Mammary epithelial cell (primary cell): ENCODE data around the gene AP3S2.

Experiments
- EZH2 ChIP-seq: IDR thresholded peaks from 2 replicates; pipeline ENCODE4 v1.6.1; 2012; ENCODE audit warnings: low read length, inconsistent platforms, borderline replicate concordance
- TF ChIP-seq, protein P1 (sequence below), 2 donors: IDR thresholded peaks in 1 of 2; conservative IDR thresholded peaks in 1 of 2; 2 replicates each; pipeline ENCODE4 v1.5.1; 2011 to 2012; ENCODE audit warnings: inconsistent platforms in 2 of 2, low read length in 2 of 2, mild to moderate bottlenecking in 2 of 2, control low read depth in 1 of 2, low read depth in 1 of 2; ENCODE audit not compliant: insufficient read depth in 1 of 2; ENCODE audit errors: extremely low read depth in 1 of 2

DNA sequence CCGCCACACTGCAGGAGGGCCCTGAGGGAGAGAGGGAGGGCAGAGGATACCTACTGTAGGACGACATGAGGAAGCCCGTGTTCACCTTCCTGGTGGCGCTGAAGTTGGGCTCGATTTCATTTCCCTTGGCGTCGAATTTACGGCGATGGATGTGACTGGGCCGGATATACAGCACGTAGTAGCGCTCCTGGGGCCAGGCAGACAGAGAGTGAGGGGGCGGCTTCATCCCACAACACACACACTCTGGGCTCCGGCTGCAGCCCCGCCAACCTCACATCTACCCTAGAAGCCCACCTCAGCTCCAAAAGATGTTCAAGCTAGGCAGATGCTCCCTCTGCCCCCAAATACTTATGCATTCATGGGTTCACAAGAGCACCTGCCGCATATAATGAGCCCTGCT, 14.4 kb upstream of the AP3S2 start:
- TF ChIP-seq, protein P1, sequence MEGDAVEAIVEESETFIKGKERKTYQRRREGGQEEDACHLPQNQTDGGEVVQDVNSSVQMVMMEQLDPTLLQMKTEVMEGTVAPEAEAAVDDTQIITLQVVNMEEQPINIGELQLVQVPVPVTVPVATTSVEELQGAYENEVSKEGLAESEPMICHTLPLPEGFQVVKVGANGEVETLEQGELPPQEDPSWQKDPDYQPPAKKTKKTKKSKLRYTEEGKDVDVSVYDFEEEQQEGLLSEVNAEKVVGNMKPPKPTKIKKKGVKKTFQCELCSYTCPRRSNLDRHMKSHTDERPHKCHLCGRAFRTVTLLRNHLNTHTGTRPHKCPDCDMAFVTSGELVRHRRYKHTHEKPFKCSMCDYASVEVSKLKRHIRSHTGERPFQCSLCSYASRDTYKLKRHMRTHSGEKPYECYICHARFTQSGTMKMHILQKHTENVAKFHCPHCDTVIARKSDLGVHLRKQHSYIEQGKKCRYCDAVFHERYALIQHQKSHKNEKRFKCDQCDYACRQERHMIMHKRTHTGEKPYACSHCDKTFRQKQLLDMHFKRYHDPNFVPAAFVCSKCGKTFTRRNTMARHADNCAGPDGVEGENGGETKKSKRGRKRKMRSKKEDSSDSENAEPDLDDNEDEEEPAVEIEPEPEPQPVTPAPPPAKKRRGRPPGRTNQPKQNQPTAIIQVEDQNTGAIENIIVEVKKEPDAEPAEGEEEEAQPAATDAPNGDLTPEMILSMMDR (conservative IDR thresholded peaks at IDR 0.05 in 1 of 2, IDR thresholded peaks at IDR 0.05 in 1 of 2; ENCODE audit: extremely low read depth in 1 of 2, insufficient read depth in 1 of 2, low read depth in 1 of 2, low read length in 2 of 2): no peak
- TF ChIP-seq EZH2: no peak
